A673 (cell line): ENCODE measurements around the gene RCC1. TPM values are rescaled to one million over a fixed set of nuclear protein-coding genes. Genes with fewer than 3 reads are reported as not detected.
"Not testable (repeated sequence)": the region's sequence is repeated elsewhere in the genome, so short reads cannot be mapped to it uniquely, and the experiment has no call there.

ENCODE experiments used
- BruUV-seq: library from RNA; stranded (reverse); fragments of 400-500 nt; replicated peaks from 2 replicates; lab custom pipeline; 2021; lab: Mats Ljungman, UMichigan
- CTCF ChIA-PET: fragments of 300-600 bp; sonication (Branson Sonifier 250); formaldehyde crosslinking; loops from one replicate; lab custom pipeline; 2022; ENCODE audit warnings: antibody characterized with exemption; lab: Charles Lee
- POLR2A ChIA-PET: fragments of 300-600 bp; sonication (Branson Sonifier 250); formaldehyde crosslinking; loops from one replicate; lab custom pipeline; 2022; ENCODE audit warnings: antibody characterized with exemption; ENCODE audit not compliant: low non-redundant PET; lab: Charles Lee
- DNase-seq: peaks from one replicate; pipeline ENCODE4 v3.0.0-alpha.2; 2015; ENCODE audit warnings: low spot score
- H3K27ac ChIP-seq: fragments of 200-600 bp; sonication (generic); 2 replicates; pipeline ENCODE4 v1.5.1; 2016; ENCODE audit warnings: mixed run types, low read depth, mild to moderate bottlenecking, mixed read lengths, antibody characterized with exemption, low read length; ENCODE audit not compliant: poor library complexity, severe bottlenecking
- H3K27me3 ChIP-seq: fragments of 200-600 bp; sonication (generic); replicated peaks from 2 replicates; pipeline ENCODE4 v1.6.1; 2017; ENCODE audit warnings: mixed run types, low read depth, mild to moderate bottlenecking, mixed read lengths, antibody characterized with exemption, low read length; ENCODE audit not compliant: insufficient read depth, poor library complexity
- H3K36me3 ChIP-seq: fragments of 200-600 bp; sonication (generic); 2 replicates; pipeline ENCODE4 v1.6.1; 2016; ENCODE audit warnings: mixed run types, mild to moderate bottlenecking, mixed read lengths, antibody characterized with exemption, low read length; ENCODE audit not compliant: insufficient read depth, poor library complexity, severe bottlenecking
- H3K4me1 ChIP-seq: fragments of 200-600 bp; sonication (generic); 2 replicates; pipeline ENCODE4 v1.6.1; 2017; ENCODE audit warnings: mixed run types, mild to moderate bottlenecking, mixed read lengths, antibody characterized with exemption, low read length; ENCODE audit not compliant: insufficient read depth, poor library complexity, severe bottlenecking
- H3K4me3 ChIP-seq: fragments of 200-600 bp; sonication (generic); 2 replicates; pipeline ENCODE4 v1.5.1; 2016; ENCODE audit warnings: low read depth, mixed run types, mild to moderate bottlenecking, mixed read lengths, low read length; ENCODE audit not compliant: poor library complexity, severe bottlenecking
- H3K9me3 ChIP-seq: fragments of 200-600 bp; sonication (generic); 2 replicates; pipeline ENCODE4 v1.6.1; 2016; ENCODE audit warnings: mixed run types, low read depth, mild to moderate bottlenecking, mixed read lengths, antibody characterized with exemption, low read length; ENCODE audit not compliant: poor library complexity, severe bottlenecking
- EZH2 ChIP-seq: fragments of 200-600 bp; sonication (generic); IDR thresholded peaks from 2 replicates; pipeline ENCODE4 v1.6.1; 2017; ENCODE audit warnings: borderline replicate concordance, low read depth, mild to moderate bottlenecking, mixed read lengths, antibody characterized with exemption, low read length; ENCODE audit not compliant: poor library complexity, severe bottlenecking
- intact Hi-C: fragments of 100-400 bp; cut with micrococcal nuclease; formaldehyde crosslinking; loops from one replicate; pipeline ENCODE4 v1.10.0; 2022; ENCODE audit not compliant: unreplicated experiment
- total RNA-seq: library from RNA; stranded (reverse); gene quantifications from 2 replicates; pipeline ENCODE4 v1.2.3, GENCODE V29; 2021
- TF ChIP-seq, protein P1 (sequence below): fragments of 300-800, 200-600 bp; sonication (generic); conservative IDR thresholded peaks from 2 replicates; pipeline ENCODE4 v1.5.1; 2017; ENCODE audit warnings: low read depth, mild to moderate bottlenecking, antibody characterized with exemption, low read length, moderate library complexity, mixed read lengths

The RCC1 gene
- total RNA-seq, 1 experiment from 2014 or later = 125 TPM

DNA sequence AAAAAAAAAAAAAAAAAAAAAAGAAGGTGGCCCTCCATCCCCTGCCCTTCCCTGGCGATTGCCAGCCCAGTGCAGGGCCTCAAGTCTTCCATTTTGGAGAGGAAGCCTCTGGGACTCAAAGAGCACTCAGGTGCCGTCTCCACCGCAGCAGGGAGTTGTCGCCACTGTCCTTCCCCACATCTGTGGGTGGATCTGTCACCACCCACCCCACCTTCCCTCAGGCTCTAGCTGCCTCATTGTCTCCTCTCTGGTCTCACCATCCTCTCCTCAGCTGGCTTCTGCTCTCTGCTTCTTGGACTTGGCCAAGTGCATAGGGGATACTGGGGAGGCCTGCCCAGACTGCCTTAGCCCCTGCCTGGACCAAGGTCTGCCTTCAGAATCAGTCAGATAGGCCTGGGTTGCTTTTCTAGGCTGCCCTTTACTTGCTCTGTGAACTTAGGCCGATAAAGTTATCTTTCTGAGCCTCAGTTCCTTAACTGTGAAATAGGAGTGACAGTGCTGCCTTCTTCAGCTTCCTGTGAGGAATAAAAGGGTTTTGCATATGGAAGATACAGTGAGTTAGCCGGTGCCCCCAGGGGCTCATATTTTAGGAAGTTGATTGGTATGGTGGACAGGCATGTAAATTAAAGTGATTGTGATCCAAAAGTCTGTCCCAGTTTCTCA, 15.8 kb downstream of the RCC1 start:
- POLR2A ChIA-PET = interaction anchor here (0.7 kb wide), 1 partner anchor 38 kb away, joined by 4 read pairs; no protein-coding TSS in a partner anchor
- intact Hi-C loops = no loop called here
- CTCF ChIA-PET = interaction anchor here (0.6 kb wide), 1 partner anchor 94 kb away, joined by 8 read pairs; no protein-coding TSS in a partner anchor

GRCh38 chr1:28522537-28522936, 16.7 kb downstream of the RCC1 start:
- H3K27me3 ChIP-seq, DNase-seq, H3K9me3 ChIP-seq, BruUV-seq, H3K4me3 ChIP-seq, H3K27ac ChIP-seq, intact Hi-C loops: not testable (repeated sequence)
- ChIA-PET POLR2A (interaction anchor here (0.6 kb wide), 1 partner anchor 59 kb away, joined by 3 read pairs; no protein-coding TSS in a partner anchor), CTCF (interaction anchor here (0.6 kb wide), 1 partner anchor 867 kb away, joined by 3 read pairs; no protein-coding TSS in a partner anchor)
- Histone ChIP-seq H3K36me3 (peaks cover 13% of the 10 kb centered on the region), H3K4me1 (peaks cover 14% of the 10 kb centered on the region)

More for the DNA sequence above, 15.8 kb downstream of the RCC1 start:
- Histone ChIP-seq H3K9me3 (no peaks in the 10 kb centered on the region), H3K27me3 (no peaks in the 10 kb centered on the region), H3K4me3 (no peak overlapping the region), H3K36me3 (peaks cover 13% of the 10 kb centered on the region), H3K27ac (peak overlapping the region; percentile 68), H3K4me1 (peaks cover 18% of the 10 kb centered on the region)
- TF ChIP-seq, protein P1, sequence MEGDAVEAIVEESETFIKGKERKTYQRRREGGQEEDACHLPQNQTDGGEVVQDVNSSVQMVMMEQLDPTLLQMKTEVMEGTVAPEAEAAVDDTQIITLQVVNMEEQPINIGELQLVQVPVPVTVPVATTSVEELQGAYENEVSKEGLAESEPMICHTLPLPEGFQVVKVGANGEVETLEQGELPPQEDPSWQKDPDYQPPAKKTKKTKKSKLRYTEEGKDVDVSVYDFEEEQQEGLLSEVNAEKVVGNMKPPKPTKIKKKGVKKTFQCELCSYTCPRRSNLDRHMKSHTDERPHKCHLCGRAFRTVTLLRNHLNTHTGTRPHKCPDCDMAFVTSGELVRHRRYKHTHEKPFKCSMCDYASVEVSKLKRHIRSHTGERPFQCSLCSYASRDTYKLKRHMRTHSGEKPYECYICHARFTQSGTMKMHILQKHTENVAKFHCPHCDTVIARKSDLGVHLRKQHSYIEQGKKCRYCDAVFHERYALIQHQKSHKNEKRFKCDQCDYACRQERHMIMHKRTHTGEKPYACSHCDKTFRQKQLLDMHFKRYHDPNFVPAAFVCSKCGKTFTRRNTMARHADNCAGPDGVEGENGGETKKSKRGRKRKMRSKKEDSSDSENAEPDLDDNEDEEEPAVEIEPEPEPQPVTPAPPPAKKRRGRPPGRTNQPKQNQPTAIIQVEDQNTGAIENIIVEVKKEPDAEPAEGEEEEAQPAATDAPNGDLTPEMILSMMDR = no peak
- TF ChIP-seq EZH2 = no peak
- no TSS peak for BruUV-seq
- DNase-seq = peak; percentile 28

DNA sequence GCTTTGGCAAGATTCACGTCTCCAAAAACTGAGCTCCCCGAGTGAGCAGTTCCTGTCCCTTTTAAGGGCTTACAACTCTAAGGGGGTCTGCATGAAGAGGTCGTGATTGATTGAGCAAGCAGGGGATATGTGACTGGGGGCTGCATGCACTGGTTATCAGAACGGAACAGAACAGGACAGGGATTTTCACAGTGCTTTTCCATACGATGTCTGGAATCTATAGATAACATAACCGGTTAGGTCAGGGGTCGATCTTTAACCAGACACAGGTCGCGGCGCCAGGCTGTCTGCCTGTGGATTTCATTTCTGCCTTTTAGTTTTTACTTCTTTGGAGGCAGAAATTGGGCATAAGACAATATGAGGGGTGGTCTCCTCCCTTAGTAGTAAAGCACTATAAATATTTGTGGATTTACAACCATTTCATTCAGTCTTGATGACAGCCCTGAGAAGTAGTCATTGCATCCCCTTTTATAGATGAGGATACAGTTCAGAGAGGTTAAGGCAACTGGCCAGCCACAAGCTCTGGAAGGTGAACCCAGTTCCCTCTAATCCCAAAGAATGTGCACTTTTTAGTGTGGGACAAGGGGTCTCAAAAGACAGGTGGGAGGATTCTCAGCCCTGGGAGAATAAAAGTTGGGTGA, 19.3 kb downstream of the RCC1 start:
- H3K27ac ChIP-seq, H3K9me3 ChIP-seq, POLR2A ChIA-PET, CTCF ChIA-PET, H3K27me3 ChIP-seq, intact Hi-C loops, DNase-seq, BruUV-seq, H3K4me3 ChIP-seq: not testable (repeated sequence)
- peaks cover 21% of the 10 kb centered on the region for H3K36me3 ChIP-seq
- peaks cover 12% of the 10 kb centered on the region for H3K4me1 ChIP-seq

DNA sequence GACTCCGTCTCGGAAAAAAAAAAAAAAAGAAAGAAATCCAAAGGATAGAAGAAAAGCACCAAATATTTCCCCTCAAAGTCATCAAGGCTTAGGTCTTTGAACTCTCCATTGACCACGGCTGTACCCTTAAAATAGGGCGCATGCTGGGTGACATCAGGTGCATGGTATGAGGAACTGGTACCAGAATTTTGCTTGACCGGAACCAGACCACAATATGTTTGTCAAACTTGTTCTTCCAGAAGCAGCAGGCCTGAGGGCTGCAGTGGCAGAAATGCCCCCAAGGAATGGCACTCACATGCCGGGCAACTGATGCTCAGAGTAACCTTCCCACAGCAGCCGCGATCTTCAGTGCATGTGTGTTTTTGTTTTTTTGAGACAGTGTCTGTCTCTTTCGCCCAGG, 21.0 kb downstream of the RCC1 start:
- ChIA-PET CTCF (no interaction called here), POLR2A (no interaction called here)
- TF ChIP-seq, protein P1 = no peak
- TF ChIP-seq EZH2 = no peak
- no peak for DNase-seq
- Histone ChIP-seq H3K4me3 (no peak overlapping the region), H3K36me3 (peaks cover 39% of the 10 kb centered on the region), H3K27ac (no peak overlapping the region), H3K9me3 (no peaks in the 10 kb centered on the region), H3K4me1 (peaks cover 6% of the 10 kb centered on the region), H3K27me3 (no peaks in the 10 kb centered on the region)
- intact Hi-C loops = no loop called here
- BruUV-seq = no TSS peak
